ENCODE measurements around the gene REC114.

The REC114 gene

DNA sequence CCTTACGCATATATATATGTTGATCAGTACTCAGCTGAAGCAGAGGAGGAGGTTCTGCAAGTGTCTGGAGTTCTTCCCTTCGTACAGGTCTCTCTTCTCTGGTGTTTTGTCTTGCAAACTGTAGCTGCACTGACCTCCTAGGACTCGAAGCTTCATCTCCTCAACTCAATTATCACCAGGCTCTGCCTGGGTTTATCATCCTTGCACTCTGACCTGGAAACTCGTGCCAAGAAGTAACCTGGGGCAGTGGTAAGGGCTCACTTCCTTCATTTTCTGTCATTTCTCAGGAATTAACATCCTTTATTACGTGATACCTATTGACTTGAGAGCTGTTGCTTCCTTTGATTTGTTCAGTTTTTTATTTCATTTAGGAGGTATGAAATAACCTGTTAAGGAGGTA, 14.4 kb downstream of the REC114 start:
- TF ChIP-seq, protein P1, sequence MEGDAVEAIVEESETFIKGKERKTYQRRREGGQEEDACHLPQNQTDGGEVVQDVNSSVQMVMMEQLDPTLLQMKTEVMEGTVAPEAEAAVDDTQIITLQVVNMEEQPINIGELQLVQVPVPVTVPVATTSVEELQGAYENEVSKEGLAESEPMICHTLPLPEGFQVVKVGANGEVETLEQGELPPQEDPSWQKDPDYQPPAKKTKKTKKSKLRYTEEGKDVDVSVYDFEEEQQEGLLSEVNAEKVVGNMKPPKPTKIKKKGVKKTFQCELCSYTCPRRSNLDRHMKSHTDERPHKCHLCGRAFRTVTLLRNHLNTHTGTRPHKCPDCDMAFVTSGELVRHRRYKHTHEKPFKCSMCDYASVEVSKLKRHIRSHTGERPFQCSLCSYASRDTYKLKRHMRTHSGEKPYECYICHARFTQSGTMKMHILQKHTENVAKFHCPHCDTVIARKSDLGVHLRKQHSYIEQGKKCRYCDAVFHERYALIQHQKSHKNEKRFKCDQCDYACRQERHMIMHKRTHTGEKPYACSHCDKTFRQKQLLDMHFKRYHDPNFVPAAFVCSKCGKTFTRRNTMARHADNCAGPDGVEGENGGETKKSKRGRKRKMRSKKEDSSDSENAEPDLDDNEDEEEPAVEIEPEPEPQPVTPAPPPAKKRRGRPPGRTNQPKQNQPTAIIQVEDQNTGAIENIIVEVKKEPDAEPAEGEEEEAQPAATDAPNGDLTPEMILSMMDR (IDR thresholded peaks at IDR 0.05): no peak
- no peaks in the 10 kb centered on the region for H3K36me3 ChIP-seq
- no peaks in the 10 kb centered on the region for H3K9me3 ChIP-seq
- peaks cover 69% of the 10 kb centered on the region for H3K27me3 ChIP-seq
- H3K4me1 ChIP-seq (ENCODE audit: control insufficient read depth in 1 of 2, insufficient read depth in 1 of 2, low read depth in 1 of 2, low read length in 1 of 2): no peaks in the 10 kb centered on the region
- no peak overlapping the region for H3K27ac ChIP-seq
- H3K4me3 ChIP-seq (ENCODE audit: low read depth in 1 of 2, low read length in 1 of 2): no peak overlapping the region

DNA sequence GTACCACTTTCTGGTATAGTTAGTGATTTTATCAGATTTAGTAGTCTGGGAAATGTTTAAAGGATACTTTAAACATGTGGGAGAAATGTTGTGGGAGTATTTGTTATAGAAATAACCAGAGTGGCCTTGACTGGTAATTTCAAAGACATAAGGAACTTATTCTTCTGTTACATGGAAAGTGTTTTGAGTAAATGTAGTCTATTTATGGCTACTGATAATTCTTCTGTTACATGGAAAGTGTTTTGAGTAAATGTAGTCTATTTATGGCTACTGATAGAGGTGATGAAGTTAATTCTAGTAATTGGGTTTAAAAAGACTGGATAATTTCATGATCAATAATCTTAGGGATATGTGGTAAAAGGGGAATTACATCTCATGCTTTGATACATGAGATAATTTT, 17.7 kb downstream of the REC114 start:
- no peaks in the 10 kb centered on the region for H3K4me1 ChIP-seq (ENCODE audit: control insufficient read depth in 1 of 2, insufficient read depth in 1 of 2, low read depth in 1 of 2, low read length in 1 of 2)
- TF ChIP-seq, protein P1 (IDR thresholded peaks at IDR 0.05): no peak
- no peaks in the 10 kb centered on the region for H3K9me3 ChIP-seq
- no peak overlapping the region for H3K27ac ChIP-seq
- H3K4me3 ChIP-seq (ENCODE audit: low read depth in 1 of 2, low read length in 1 of 2): no peak overlapping the region
- H3K27me3 ChIP-seq: peaks cover 79% of the 10 kb centered on the region
- H3K36me3 ChIP-seq: no peaks in the 10 kb centered on the region

DNA sequence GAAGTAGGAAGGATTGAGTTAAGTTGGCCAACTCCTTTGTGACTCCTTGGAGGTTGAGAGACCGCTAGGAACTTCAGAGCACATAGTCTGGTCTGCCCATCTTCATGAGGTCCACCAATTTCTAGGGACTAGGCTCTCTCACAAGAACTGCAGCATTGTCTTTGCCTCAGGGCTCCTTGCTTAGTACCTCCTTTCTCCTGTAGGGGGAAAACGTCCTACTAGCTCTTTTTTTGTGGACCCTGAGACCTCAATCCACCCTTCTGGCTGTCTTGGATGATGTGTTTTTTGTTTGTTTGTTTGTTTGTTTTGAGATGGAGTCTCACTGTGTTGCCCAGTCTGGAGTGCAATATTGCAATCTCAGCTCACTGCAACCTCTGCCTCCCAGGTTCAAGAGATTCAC, 21.6 kb downstream of the REC114 start:
- H3K27me3 ChIP-seq: peaks cover 79% of the 10 kb centered on the region
- H3K9me3 ChIP-seq: no peaks in the 10 kb centered on the region
- no peak overlapping the region for H3K27ac ChIP-seq
- H3K36me3 ChIP-seq: no peaks in the 10 kb centered on the region
- TF ChIP-seq, protein P1 (IDR thresholded peaks at IDR 0.05): no peak
- H3K4me1 ChIP-seq (ENCODE audit: control insufficient read depth in 1 of 2, insufficient read depth in 1 of 2, low read depth in 1 of 2, low read length in 1 of 2): no peaks in the 10 kb centered on the region
- no peak overlapping the region for H3K4me3 ChIP-seq (ENCODE audit: low read depth in 1 of 2, low read length in 1 of 2)

DNA sequence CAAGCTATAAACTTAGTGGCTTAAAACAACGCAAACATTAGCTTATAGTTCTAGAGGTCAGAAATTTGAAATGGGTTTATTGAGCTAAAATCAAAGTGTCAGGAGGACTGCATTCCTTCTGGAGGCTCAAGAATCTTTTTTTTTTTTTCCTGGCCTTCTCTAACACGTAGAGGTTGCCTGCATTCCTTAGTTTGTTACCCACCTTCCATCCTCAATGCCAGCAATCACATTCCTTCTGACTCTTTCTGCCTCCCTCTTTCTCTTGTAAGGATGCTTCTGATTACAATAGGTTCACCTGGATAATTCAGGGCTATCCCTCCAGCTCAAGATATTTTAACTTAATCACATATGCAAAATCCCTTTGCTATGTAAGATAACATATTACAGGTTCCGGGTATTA, 24.8 kb downstream of the REC114 start:
- no peaks in the 10 kb centered on the region for H3K4me1 ChIP-seq (ENCODE audit: control insufficient read depth in 1 of 2, insufficient read depth in 1 of 2, low read depth in 1 of 2, low read length in 1 of 2)
- TF ChIP-seq, protein P1 (IDR thresholded peaks at IDR 0.05): no peak
- peaks cover 86% of the 10 kb centered on the region for H3K27me3 ChIP-seq
- no peaks in the 10 kb centered on the region for H3K36me3 ChIP-seq
- no peak overlapping the region for H3K27ac ChIP-seq
- no peak overlapping the region for H3K4me3 ChIP-seq (ENCODE audit: low read depth in 1 of 2, low read length in 1 of 2)
- H3K9me3 ChIP-seq: no peaks in the 10 kb centered on the region

DNA sequence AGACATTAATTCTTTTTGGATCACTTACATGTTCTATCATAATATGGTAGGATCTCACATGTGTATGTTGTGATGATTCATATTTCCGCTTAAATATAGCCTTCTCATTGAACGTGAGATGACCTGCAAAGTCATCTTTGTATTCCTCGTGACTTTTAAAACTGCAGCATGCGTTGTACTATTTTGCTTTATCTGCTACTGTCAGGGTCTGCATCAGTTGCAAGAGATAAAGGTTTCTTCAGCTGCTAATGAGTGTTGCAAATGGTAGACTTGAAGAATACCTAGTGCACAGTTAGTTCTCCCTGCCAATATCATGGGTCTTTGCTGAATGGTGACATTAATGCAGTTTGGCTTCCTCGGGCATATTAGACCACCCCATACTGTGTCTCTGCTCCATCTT, 31.8 kb downstream of the REC114 start:
- H3K27me3 ChIP-seq: peaks cover 65% of the 10 kb centered on the region
- H3K4me3 ChIP-seq (ENCODE audit: low read depth in 1 of 2, low read length in 1 of 2): no peak overlapping the region
- TF ChIP-seq, protein P1 (IDR thresholded peaks at IDR 0.05): no peak
- H3K36me3 ChIP-seq: no peaks in the 10 kb centered on the region
- no peaks in the 10 kb centered on the region for H3K9me3 ChIP-seq
- no peaks in the 10 kb centered on the region for H3K4me1 ChIP-seq (ENCODE audit: control insufficient read depth in 1 of 2, insufficient read depth in 1 of 2, low read depth in 1 of 2, low read length in 1 of 2)
- no peak overlapping the region for H3K27ac ChIP-seq

DNA sequence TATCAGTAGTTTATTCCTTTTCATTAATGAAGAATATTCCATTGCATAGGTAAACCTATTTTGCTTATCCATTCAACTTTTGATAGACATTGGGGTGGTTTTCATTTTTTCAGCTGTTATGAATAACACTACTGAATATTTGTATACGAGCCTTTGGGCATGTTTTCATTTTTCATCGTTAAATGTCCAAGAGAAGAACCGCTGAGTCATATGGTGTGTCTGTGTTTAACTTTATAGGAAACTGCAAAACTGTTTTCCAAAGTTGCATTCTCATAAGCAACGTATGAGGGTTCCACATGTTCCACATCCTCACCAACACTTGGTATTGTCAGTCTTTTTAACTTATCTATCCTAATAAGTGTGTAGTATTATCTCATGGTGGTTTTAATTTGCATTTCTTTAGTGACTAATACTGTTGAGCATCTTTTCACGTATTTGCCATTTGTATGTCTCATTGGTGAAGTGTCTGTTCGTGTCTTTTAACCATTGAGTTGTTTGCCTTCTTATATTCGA, 33.8 kb downstream of the REC114 start:
- Histone ChIP-seq H3K4me1 (ENCODE audit: control insufficient read depth in 1 of 2, insufficient read depth in 1 of 2, low read depth in 1 of 2, low read length in 1 of 2) (no peaks in the 10 kb centered on the region), H3K27ac (no peak overlapping the region), H3K36me3 (no peaks in the 10 kb centered on the region), H3K9me3 (no peaks in the 10 kb centered on the region), H3K27me3 (peaks cover 45% of the 10 kb centered on the region), H3K4me3 (ENCODE audit: low read depth in 1 of 2, low read length in 1 of 2) (no peak overlapping the region)
- TF ChIP-seq, protein P1 (IDR thresholded peaks at IDR 0.05): no peak

Measured in neutrophil (primary cell).